CD14-positive monocyte (primary cell): Measurements from ENCODE around the gene GSTA2. TPM values are rescaled to one million over a fixed set of nuclear protein-coding genes. Genes with fewer than 3 reads are reported as not detected.

ENCODE experiments used
- DNase-seq, 3 donors: peaks; one replicate each; pipeline ENCODE4 v3.0.0-alpha.2; 2011 to 2022
- H2AFZ ChIP-seq: 2 replicates; pipeline ENCODE4 v1.6.0; 2012; ENCODE audit warnings: mild to moderate bottlenecking, low read depth, low read length, inconsistent platforms; ENCODE audit not compliant: insufficient read depth, poor library complexity, severe bottlenecking
- H3K27ac ChIP-seq, 2 donors: 1 replicate in 1 of 2; 2 replicates in 1 of 2; pipeline ENCODE4 v1.5.1; 2012 to 2013; ENCODE audit warnings: low read length in 2 of 2, control low read depth in 1 of 2, inconsistent platforms in 1 of 2, low read depth in 1 of 2, mild to moderate bottlenecking in 1 of 2
- H3K27me3 ChIP-seq, 2 donors: one replicate each; pipeline versions ENCODE4 v1.6.0 to v1.6.1; 2011 to 2013; ENCODE audit warnings: low read length in 2 of 2; ENCODE audit not compliant: control insufficient read depth in 2 of 2, insufficient read depth in 2 of 2
- H3K36me3 ChIP-seq, 2 donors: replicated peaks in 1 of 2; 1 replicate in 1 of 2; 2 replicates in 1 of 2; pipeline versions ENCODE4 v1.5.1 to v1.6.1; 2012 to 2013; ENCODE audit warnings: low read length in 2 of 2, control low read depth in 1 of 2, inconsistent platforms in 1 of 2, mild to moderate bottlenecking in 1 of 2; ENCODE audit not compliant: insufficient read depth in 2 of 2, control insufficient read depth in 1 of 2
- H3K4me1 ChIP-seq, 2 donors: 1 replicate in 1 of 2; 2 replicates in 1 of 2; pipeline versions ENCODE4 v1.5.1 to v1.6.1; 2012 to 2013; ENCODE audit warnings: low read length in 2 of 2, control low read depth in 1 of 2, inconsistent platforms in 1 of 2, mild to moderate bottlenecking in 1 of 2, moderate library complexity in 1 of 2; ENCODE audit not compliant: insufficient read depth in 2 of 2, control insufficient read depth in 1 of 2
- H3K4me2 ChIP-seq: replicated peaks from 2 replicates; pipeline ENCODE3; 2012; ENCODE audit warnings: low read length, moderate library complexity, mild to moderate bottlenecking; ENCODE audit not compliant: poor library complexity, severe bottlenecking; ENCODE audit errors: extremely low read depth
- H3K4me3 ChIP-seq, 3 experiments: fragments of 200-600 bp in 1 of 3; sonication (generic) in 1 of 3; replicated peaks in 1 of 3; 1 replicate in 2 of 3; 2 replicates in 1 of 3; pipeline ENCODE4 v1.5.1; 2011 to 2013; ENCODE audit warnings: low read length in 3 of 3, mild to moderate bottlenecking in 3 of 3, control low read depth in 2 of 3, low read depth in 2 of 3, inconsistent platforms in 1 of 3, moderate library complexity in 1 of 3
- H3K79me2 ChIP-seq: 2 replicates; pipeline ENCODE4 v1.6.0; 2012; ENCODE audit warnings: mild to moderate bottlenecking, control low read depth, inconsistent platforms, low read length, moderate library complexity; ENCODE audit not compliant: insufficient read depth
- H3K9ac ChIP-seq: 2 replicates; pipeline ENCODE4 v1.6.0; 2017; ENCODE audit warnings: low read length, mild to moderate bottlenecking; ENCODE audit not compliant: insufficient read depth, poor library complexity, severe bottlenecking
- H3K9me3 ChIP-seq, 2 donors: replicated peaks in 1 of 2; 1 replicate in 1 of 2; 2 replicates in 1 of 2; pipeline versions ENCODE4 v1.5.1 to v1.6.1; 2012 to 2013; ENCODE audit warnings: low read length in 2 of 2, control low read depth in 1 of 2; ENCODE audit not compliant: control insufficient read depth in 1 of 2, insufficient read depth in 1 of 2
- H4K20me1 ChIP-seq: 2 replicates; pipeline ENCODE4 v1.6.0; 2012; ENCODE audit warnings: mild to moderate bottlenecking, low read length, control low read depth, moderate library complexity; ENCODE audit not compliant: insufficient read depth
- H3K27ac Mint-ChIP-seq, 7 donors: one replicate each; pipeline ENCODE4 v1.8.0; 2020; ENCODE audit warnings: mild to moderate bottlenecking in 7 of 7, mixed read lengths in 7 of 7, moderate library complexity in 6 of 7, inconsistent platforms in 2 of 7
- H3K27me3 Mint-ChIP-seq, 3 donors: one replicate each; pipeline ENCODE4 v1.8.0; 2021 to 2022; ENCODE audit warnings: low read depth in 3 of 3, mild to moderate bottlenecking in 3 of 3, mixed read lengths in 3 of 3, moderate library complexity in 3 of 3, inconsistent platforms in 1 of 3
- H3K36me3 Mint-ChIP-seq, 2 donors: one replicate each; pipeline ENCODE4 v1.8.0; 2020; ENCODE audit warnings: mixed read lengths in 2 of 2, inconsistent platforms in 1 of 2, mild to moderate bottlenecking in 1 of 2
- H3K4me1 Mint-ChIP-seq: one replicate; pipeline ENCODE4 v1.8.0; 2020; ENCODE audit warnings: mild to moderate bottlenecking, mixed read lengths
- H3K4me3 Mint-ChIP-seq, 2 donors: one replicate each; pipeline ENCODE4 v1.8.0; 2020; ENCODE audit warnings: mild to moderate bottlenecking in 2 of 2, mixed read lengths in 2 of 2, moderate library complexity in 1 of 2
- H3K9me3 Mint-ChIP-seq, 7 donors: one replicate each; pipeline ENCODE4 v1.8.0; 2020 to 2022; ENCODE audit warnings: mixed read lengths in 7 of 7, mild to moderate bottlenecking in 6 of 7, moderate library complexity in 6 of 7, inconsistent platforms in 2 of 7
- CTCF ChIP-seq: fragments of 200-600 bp; IDR thresholded peaks from one replicate; pipeline ENCODE4 v1.8.0; 2022; ENCODE audit warnings: antibody characterized with exemption, mild to moderate bottlenecking
- WGBS: methylation state at CpG from one replicate; pipeline ENCODE4 v1.1.5; 2013; ENCODE audit warnings: missing lambda C conversion rate; ENCODE audit not compliant: insufficient coverage; 5-methylcytosine and 5-hydroxymethylcytosine counted together
- intact Hi-C, 2 donors: fragments of 100-400 bp; cut with micrococcal nuclease; formaldehyde crosslinking; loops; one replicate each; pipeline versions ENCODE4 v1.15.0 to v1.15.1; 2023
- polyA plus RNA-seq, 3 donors: library from polyadenylated mRNA; depleted of rRNA in 1 of 3; unstranded in 2 of 3; stranded (reverse) in 1 of 3; fragments of 300-500 nt in 2 of 3; fragments of >200 nt in 1 of 3; fragmentation: Illumina TruSeq in 2 of 3; gene quantifications; 1 replicate in 2 of 3; 2 replicates in 1 of 3; pipeline ENCODE4 v1.2.3, GENCODE V29; 2012 to 2021

The GSTA2 gene
- polyA plus RNA-seq, 3 donors = not detected

- H3K4me1 Mint-ChIP-seq = no peaks in the 10 kb centered on the region
- no CpG with 5 or more reads among the region's 1 CpG for WGBS
- Histone ChIP-seq H3K4me2 (no peak overlapping the region), H3K79me2 (no peaks in the 10 kb centered on the region), H2AFZ (no peak overlapping the region), H3K27ac (no peak overlapping the region), H3K4me1 (no peaks in the 10 kb centered on the region), H4K20me1 (no peaks in the 10 kb centered on the region), H3K36me3 (no peaks in the 10 kb centered on the region), H3K4me3 (no peak overlapping the region), H3K9me3 (peaks cover 10 to 18% of the 10 kb centered on the region in 2 donors), H3K9ac (no peak overlapping the region), H3K27me3 (no peaks in the 10 kb centered on the region)
- peaks cover 0 to 10% (median 2%) of the 10 kb centered on the region in 3 donors for H3K27me3 Mint-ChIP-seq
- no peak for DNase-seq
- intact Hi-C loops = no loop called here
- H3K27ac Mint-ChIP-seq = no peak overlapping the region
- no peak overlapping the region for H3K4me3 Mint-ChIP-seq
- peaks cover 11 to 30% (median 20%) of the 10 kb centered on the region in 7 donors for H3K9me3 Mint-ChIP-seq
- H3K36me3 Mint-ChIP-seq = no peaks in the 10 kb centered on the region
- TF ChIP-seq CTCF = no peak
Observed at GRCh38 chr6:52741872-52742271, 21.4 kb downstream of the GSTA2 start.

GRCh38 chr6:52739627-52740026 lies 23.6 kb downstream of the GSTA2 start:
- H3K9ac ChIP-seq = no peak overlapping the region
- Mint-ChIP-seq H3K36me3 (no peaks in the 10 kb centered on the region), H3K27ac (no peak overlapping the region), H3K9me3 (peaks cover 11 to 30% (median 20%) of the 10 kb centered on the region in 7 donors), H3K27me3 (peaks cover 0 to 10% (median 2%) of the 10 kb centered on the region in 3 donors), H3K4me1 (no peaks in the 10 kb centered on the region), H3K4me3 (no peak overlapping the region)
- TF ChIP-seq CTCF = no peak
- H4K20me1 ChIP-seq = no peaks in the 10 kb centered on the region
- H2AFZ ChIP-seq = no peak overlapping the region
- H3K27me3 ChIP-seq = no peaks in the 10 kb centered on the region
- intact Hi-C loops = no loop called here
- no peak overlapping the region for H3K27ac ChIP-seq
- no peak for DNase-seq
- WGBS = no CpG with 5 or more reads among the region's 3 CpGs
- no peaks in the 10 kb centered on the region for H3K4me1 ChIP-seq
- H3K4me3 ChIP-seq = no peak overlapping the region
- no peaks in the 10 kb centered on the region for H3K79me2 ChIP-seq
- no peak overlapping the region for H3K4me2 ChIP-seq
- no peaks in the 10 kb centered on the region for H3K36me3 ChIP-seq
- peaks cover 10 to 22% of the 10 kb centered on the region in 2 donors for H3K9me3 ChIP-seq
